ENCODE data around the gene ATG12. TPM values are rescaled to one million over a fixed set of nuclear protein-coding genes. Genes with fewer than 3 reads are reported as not detected.

Gene ATG12
- total RNA-seq, 1 experiment from 2014 or later, result 52.0 TPM

- POLR2A ChIA-PET, result no interaction called here
Observed at GRCh38 chr5:115842089-115842935, 947 bp upstream of the ATG12 start.

DNA sequence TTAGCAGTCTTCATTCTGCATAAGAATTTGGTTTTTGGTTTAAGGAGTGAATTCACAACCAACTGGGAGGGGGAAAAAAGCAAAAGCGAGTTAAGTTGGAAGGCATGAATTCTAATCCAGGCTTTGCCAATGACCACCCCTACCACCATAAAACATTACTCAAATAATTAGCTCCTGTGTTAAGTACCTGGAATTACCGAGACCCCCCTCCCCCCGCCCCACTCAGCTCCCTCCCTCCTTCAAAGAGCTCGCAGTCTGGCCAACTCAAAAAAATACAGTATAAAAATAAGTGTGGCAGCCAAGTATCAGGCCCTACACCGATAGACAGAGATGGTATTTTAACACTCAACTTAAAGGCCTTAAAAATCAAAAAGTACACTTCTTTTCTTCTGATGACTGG, 492 bp downstream of the ATG12 start:
- ChIA-PET CTCF (no interaction called here), POLR2A (interaction anchor here (0.5 to 0.6 kb wide), 2 partner anchors 14 to 32 kb away, joined by 4 to 7 read pairs; no protein-coding TSS in a partner anchor)
- Histone ChIP-seq H3K4me3 (ENCODE audit: low read depth in 2 of 2, low read length in 2 of 2) (peak overlapping the region; percentile 82 to 98), H3K27ac (ENCODE audit: low read length) (peak overlapping the region; percentile 97), H3K36me3 (ENCODE audit: control insufficient read depth, insufficient read depth, low read length) (peaks cover 36% of the 10 kb centered on the region), H3K9me3 (ENCODE audit: control insufficient read depth, insufficient read depth, low read depth, low read length) (no peaks in the 10 kb centered on the region), H3K27me3 (ENCODE audit: control insufficient read depth, insufficient read depth, low read length) (no peaks in the 10 kb centered on the region), H3K4me1 (ENCODE audit: control insufficient read depth, insufficient read depth, low read length) (peaks cover 24% of the 10 kb centered on the region)
- intact Hi-C loops (cut with micrococcal nuclease; ENCODE audit: unreplicated experiment) (loop anchor here (5.0 kb wide), 2 partner anchors 196 to 209 kb away; no protein-coding TSS in a partner anchor), in situ Hi-C loops (cut with HindIII; ENCODE audit: low pct_unique_long_range_greater_than_20kb, low sequenced_read_pairs) (no loop called here)
- BruUV-seq (replicated peaks), result no TSS peak
- DNase-seq (ENCODE audit: low read depth, low spot score), result no peak
- ATAC-seq, result no peak
- TF ChIP-seq TCF7L2 (IDR thresholded peaks at IDR 0.05; ENCODE audit: low read depth, low read length) (no peak), SIN3A (IDR thresholded peaks at IDR 0.05; ENCODE audit: borderline replicate concordance, insufficient read depth, low read depth, low read length) (no peak), POLR2AphosphoS5 (IDR thresholded peaks at IDR 0.05; ENCODE audit: low read depth, low read length) (no peak)
- TF ChIP-seq, protein P1, sequence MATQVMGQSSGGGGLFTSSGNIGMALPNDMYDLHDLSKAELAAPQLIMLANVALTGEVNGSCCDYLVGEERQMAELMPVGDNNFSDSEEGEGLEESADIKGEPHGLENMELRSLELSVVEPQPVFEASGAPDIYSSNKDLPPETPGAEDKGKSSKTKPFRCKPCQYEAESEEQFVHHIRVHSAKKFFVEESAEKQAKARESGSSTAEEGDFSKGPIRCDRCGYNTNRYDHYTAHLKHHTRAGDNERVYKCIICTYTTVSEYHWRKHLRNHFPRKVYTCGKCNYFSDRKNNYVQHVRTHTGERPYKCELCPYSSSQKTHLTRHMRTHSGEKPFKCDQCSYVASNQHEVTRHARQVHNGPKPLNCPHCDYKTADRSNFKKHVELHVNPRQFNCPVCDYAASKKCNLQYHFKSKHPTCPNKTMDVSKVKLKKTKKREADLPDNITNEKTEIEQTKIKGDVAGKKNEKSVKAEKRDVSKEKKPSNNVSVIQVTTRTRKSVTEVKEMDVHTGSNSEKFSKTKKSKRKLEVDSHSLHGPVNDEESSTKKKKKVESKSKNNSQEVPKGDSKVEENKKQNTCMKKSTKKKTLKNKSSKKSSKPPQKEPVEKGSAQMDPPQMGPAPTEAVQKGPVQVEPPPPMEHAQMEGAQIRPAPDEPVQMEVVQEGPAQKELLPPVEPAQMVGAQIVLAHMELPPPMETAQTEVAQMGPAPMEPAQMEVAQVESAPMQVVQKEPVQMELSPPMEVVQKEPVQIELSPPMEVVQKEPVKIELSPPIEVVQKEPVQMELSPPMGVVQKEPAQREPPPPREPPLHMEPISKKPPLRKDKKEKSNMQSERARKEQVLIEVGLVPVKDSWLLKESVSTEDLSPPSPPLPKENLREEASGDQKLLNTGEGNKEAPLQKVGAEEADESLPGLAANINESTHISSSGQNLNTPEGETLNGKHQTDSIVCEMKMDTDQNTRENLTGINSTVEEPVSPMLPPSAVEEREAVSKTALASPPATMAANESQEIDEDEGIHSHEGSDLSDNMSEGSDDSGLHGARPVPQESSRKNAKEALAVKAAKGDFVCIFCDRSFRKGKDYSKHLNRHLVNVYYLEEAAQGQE (IDR thresholded peaks at IDR 0.05; ENCODE audit: insufficient read depth in 1 of 2, low read depth in 2 of 2, low read length in 1 of 2), result no peak
- TF ChIP-seq, protein P2, sequence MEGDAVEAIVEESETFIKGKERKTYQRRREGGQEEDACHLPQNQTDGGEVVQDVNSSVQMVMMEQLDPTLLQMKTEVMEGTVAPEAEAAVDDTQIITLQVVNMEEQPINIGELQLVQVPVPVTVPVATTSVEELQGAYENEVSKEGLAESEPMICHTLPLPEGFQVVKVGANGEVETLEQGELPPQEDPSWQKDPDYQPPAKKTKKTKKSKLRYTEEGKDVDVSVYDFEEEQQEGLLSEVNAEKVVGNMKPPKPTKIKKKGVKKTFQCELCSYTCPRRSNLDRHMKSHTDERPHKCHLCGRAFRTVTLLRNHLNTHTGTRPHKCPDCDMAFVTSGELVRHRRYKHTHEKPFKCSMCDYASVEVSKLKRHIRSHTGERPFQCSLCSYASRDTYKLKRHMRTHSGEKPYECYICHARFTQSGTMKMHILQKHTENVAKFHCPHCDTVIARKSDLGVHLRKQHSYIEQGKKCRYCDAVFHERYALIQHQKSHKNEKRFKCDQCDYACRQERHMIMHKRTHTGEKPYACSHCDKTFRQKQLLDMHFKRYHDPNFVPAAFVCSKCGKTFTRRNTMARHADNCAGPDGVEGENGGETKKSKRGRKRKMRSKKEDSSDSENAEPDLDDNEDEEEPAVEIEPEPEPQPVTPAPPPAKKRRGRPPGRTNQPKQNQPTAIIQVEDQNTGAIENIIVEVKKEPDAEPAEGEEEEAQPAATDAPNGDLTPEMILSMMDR (IDR thresholded peaks at IDR 0.05), result no peak

More at GRCh38 chr5:115842089-115842935, 947 bp upstream of the ATG12 start:
- peak overlapping the region; percentile 82 to 98 for H3K4me3 ChIP-seq (ENCODE audit: low read depth in 2 of 2, low read length in 2 of 2)
- H3K9me3 ChIP-seq (ENCODE audit: control insufficient read depth, insufficient read depth, low read depth, low read length), result no peaks in the 10 kb centered on the region
- H3K36me3 ChIP-seq (ENCODE audit: control insufficient read depth, insufficient read depth, low read length), result peaks cover 22% of the 10 kb centered on the region
- peak; percentile 84 for ATAC-seq
- CTCF ChIA-PET, result no interaction called here
- no peak for DNase-seq (ENCODE audit: low read depth, low spot score)
- in situ Hi-C loops (cut with HindIII; ENCODE audit: low pct_unique_long_range_greater_than_20kb, low sequenced_read_pairs) (no loop called here), intact Hi-C loops (cut with micrococcal nuclease; ENCODE audit: unreplicated experiment) (loop anchor here (5.0 kb wide), 2 partner anchors 195 to 210 kb away; no protein-coding TSS in a partner anchor)
- peaks cover 24% of the 10 kb centered on the region for H3K4me1 ChIP-seq (ENCODE audit: control insufficient read depth, insufficient read depth, low read length)
- H3K27me3 ChIP-seq (ENCODE audit: control insufficient read depth, insufficient read depth, low read length), result no peaks in the 10 kb centered on the region
- peak overlapping the region; percentile 97 for H3K27ac ChIP-seq (ENCODE audit: low read length)
- TF ChIP-seq SIN3A (IDR thresholded peaks at IDR 0.05; ENCODE audit: borderline replicate concordance, insufficient read depth, low read depth, low read length), result peak; percentile 73; the same call in 1 of the 2 replicates
- TF ChIP-seq TCF7L2 (IDR thresholded peaks at IDR 0.05; ENCODE audit: low read depth, low read length), result no peak
- TF ChIP-seq, protein P2 (IDR thresholded peaks at IDR 0.05), result peak; percentile 52
- no peak; the same call in 1 of the 2 replicates for TF ChIP-seq POLR2AphosphoS5 (IDR thresholded peaks at IDR 0.05; ENCODE audit: low read depth, low read length)
- TF ChIP-seq, protein P1 (IDR thresholded peaks at IDR 0.05; ENCODE audit: insufficient read depth in 1 of 2, low read depth in 2 of 2, low read length in 1 of 2), result no peak
- no TSS peak for BruUV-seq (replicated peaks)

Measured in Panc1 (cell line).